GM18498 (cell line): ENCODE measurements around the gene GALNS.

Experiments
- ATAC-seq: cut with Tn5 transposase; IDR thresholded peaks from one replicate; pipeline ENCODE4 v1.9.1; 2021; ENCODE audit warnings: mild to moderate bottlenecking, moderate library complexity; ENCODE audit not compliant: unreplicated experiment

The GALNS gene

DNA sequence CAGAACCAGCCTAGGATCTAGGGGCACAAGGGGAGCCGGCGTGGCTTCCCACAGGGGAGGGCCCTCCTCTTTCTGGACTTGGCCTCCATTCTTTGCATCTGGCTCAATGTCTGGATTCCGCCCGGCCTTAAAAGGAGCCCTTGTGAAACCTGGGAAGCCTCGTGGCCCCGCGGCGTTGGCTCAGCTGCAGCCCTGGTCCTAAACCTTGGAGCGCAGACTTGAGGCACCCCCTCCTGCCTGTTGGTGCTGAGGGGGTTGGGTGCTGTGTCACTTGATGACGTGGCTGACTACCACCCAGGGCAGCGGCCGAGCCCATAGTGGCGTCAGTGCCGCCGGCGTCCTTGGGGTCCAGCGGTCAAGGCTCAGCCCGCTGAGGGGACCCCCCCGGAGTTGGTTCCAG, 4.6 kb upstream of the GALNS start:
- no peak for ATAC-seq

DNA sequence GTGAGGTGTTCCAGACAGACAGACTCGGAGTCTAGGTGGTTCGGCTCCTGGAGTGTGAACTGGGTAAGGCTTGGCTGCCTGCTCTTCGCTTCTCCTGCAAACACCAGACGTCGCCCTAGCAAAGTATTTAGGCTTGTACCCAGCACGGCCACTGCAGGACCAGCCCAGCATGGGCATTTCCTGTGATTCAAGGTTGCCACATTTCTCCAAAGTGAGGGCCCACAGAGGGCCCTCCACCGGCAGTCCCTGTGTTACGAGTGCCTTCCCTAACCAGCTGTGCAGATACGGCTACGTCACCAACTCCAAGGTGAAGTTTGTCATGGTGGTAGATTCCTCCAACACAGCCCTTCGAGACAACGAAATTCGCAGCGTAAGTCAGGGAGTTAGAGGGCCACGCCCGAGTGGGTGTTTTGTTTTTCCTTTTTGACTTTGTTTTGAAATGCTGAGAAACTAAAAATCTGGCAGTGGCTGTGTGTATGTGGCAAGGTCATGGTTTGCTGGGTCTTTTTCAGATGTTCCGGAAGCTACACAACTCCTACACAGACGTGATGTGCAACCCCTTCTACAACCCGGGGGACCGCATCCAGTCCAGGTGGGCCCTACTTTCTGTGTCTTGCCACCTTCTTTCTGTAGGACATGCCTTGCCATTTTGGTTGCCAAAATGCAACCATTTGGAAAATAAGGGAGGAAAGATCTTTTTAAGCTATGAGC, 2.8 kb upstream of the GALNS start:
- no peak for ATAC-seq

DNA sequence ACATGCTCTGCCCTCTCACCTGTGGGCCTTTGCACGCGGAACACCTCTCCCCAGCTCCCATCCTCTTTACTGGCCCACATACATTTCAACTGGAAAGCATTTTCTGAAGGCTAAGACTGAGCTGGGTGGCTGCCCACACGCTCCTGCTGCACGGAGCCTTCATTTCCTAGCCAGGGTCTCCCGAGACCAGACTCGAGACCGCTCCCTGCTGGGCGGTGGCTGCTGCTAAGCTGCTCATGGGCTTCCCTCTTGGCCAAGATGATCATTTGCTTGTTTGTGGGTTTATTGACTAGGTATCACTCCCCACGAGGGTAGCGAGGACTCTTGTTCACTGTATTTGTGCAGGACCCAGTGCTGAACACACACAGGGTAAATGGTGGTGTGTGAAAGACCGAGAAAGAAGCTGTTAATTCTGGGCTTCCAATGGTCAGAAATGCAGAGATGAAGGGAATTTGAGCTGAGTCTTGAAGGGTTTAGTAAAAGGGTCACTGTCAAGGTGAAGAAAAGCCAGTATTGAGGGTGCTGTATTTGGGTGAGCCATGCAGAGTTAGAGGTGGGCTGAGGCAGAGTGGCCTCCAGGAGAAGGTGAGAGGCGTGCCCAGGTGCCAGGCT, 1.1 kb upstream of the GALNS start:
- peak; percentile 43 for ATAC-seq

GRCh38 chr16:88856122-88856827, 472 bp downstream of the GALNS start:
- ATAC-seq: no peak

DNA sequence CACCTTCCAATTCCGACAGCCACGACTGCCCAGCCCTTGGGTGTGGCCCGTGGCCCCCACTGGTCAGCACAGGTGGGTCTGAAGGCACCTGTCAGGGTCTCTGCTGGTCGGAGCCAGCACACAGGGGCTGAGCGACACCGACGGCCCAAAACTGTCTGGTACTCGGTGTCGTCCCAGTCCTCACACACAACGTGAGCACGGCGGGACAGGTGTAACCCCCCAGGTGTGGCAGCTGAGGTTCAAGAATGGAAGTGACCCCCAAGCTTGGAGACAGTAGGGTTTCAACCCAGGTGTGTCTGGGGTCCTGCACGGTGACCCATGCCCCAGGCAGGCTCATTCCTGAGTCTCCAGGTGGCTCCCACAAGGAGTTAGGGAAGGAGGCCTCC, 1.0 kb downstream of the GALNS start:
- no peak for ATAC-seq

DNA sequence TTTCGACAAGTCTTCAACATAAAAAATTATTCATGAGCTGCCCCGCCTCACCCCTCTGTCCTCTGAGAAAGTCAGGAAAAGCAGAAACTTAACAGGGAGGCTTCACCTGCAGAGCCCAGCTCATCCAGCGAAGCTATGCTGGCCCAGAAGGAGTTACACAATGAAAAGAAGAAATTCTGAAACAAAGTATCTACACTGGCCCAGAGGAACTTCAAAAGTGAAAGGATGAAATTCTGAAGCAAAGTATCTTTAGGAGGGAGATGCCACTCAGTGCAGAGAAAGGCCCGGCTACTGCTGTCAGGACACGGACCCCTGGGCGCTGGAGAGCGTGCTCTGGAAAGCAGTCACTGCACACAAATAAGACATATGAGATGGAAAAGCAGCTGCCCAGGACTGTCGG, 1.6 kb downstream of the GALNS start:
- no peak for ATAC-seq

DNA sequence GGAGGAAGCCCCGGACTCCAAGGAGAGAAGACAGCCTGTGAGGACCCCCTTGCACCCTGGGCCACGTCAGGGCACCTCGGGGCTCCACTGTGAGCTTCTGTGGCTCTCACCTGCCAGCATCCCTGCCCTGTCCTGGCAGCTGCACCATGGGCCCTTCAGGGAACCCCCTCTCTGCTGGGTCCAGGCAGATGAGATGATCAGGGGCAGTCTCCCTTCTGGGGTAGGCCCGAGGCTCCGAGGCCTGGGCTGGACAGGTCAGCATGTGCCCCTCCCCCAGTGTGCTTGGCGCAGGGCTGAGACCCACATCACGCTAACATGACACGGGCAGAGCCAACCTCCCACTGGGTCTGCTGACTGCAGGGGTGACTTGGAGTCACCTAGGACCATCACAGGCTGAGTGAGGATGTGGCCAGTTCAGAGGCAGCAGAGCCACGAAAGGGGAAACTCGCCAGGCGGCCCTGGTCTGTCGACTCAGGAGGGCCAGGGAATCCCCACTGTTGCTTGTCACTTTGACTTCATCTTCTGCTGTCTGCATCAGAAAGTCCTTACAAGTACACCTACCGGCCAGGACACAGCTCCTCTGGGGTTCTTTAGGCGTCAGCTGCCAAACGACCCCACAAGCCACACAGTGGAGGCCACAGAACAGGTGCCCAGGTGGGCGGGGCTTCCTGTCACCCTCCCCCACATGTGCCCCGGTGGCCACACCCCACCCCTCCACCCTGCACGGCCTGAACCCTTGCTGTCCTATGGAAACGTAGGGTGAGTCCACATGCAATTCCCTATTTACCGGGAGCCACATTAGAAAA, 2.2 kb downstream of the GALNS start:
- no peak for ATAC-seq

DNA sequence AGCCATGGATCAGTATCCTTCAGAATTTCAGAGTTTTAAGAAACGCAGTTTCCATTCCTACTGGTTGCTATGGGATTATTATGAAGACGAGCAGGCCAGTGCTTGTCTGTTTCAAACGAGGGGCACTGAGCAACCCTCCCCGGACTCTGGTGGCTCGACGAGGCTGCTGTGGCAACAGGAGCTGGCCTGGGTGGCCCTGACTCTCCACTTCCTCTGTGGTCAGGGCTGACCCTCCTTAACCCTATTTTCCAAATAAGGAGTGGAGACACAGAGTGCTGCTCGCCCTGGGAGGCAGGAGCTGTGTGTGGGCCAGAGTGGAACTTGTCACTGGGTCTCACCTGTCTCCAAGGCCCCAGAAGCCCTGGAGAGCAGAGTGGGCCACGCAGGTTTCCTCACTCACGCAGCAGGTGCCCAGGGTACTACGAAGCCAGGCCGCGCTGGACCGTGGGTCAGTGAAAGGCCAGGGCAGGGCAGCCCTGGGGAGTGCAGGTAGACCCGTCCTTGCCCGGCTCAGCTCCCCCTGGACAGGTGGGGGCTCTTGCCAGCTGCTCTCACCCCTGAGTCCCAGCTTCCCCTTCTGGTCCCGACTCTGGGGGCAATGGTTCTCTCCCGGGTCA, 3.3 kb downstream of the GALNS start:
- no peak for ATAC-seq

GRCh38 chr16:88851616-88852015, 5.1 kb downstream of the GALNS start:
- no peak for ATAC-seq

DNA sequence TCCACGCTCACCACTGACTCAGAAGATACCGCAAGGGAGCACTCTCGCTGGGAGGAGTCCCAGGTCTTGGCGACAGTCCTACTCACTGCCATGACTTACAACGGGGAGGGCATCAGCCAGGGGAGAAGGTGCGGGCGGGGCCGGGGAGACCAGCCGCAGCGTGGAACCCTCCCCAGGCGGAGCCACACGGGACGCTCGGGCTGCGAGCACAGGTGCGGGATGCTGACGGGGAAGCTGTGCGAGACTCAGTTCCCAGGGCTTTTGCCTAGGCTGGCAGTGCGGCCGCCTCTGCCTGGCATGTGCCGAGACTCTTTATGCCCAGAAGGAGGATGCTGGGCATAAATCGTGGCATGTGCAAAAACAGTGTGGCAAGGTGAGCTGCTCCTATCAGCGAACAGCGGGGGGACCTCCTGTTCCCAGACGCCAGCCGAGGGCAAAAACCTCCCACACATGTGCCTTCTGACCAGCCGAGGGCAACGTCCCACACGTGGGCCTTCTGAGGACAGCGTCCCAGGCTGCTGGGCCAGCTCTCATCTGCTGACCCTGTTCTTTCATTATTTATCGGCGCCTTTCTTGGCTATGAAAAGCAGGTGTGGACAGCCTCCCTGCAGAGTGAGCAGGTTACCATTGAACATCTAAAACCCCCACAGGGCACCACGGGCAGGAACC, 6.1 kb downstream of the GALNS start:
- no peak for ATAC-seq

DNA sequence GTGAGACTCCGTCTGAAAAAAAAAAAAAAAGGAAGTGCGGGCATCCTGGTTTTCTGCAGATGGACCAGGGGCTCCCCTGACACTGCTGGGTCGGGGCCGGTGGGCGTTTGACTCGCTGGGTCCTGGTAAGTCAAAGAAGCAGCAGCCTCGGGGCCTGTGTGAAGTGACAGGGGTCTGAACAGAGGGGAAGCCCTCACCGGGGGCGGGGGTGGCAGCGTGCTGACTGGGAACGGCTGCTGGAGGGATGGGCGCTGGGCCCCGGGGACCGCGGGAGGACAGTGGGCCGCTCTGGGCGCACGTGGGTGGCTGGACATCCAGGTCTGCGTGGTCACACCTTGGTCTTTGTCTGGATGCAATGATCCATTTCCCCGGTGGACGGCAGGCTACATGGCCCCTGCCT, 8.2 kb downstream of the GALNS start:
- no peak for ATAC-seq

DNA sequence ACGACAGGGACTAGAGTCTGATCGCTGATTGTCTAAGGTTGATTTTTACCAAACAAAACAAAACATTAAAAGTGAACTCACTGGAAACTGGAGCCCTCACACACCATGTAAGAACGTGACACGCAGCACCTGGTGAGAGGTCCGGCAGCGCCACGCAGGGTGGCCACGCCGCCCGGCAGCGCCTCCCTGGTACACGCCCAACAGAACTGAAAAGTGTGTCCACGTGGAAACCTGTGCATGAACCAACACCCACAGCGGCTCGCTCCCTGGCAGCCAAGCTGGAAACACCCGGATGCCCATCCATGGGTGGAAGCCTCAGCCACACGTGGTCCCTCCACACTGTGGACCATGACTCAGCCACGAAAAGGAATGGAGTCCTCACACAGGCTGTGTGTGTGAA, 9.1 kb downstream of the GALNS start:
- no peak for ATAC-seq

DNA sequence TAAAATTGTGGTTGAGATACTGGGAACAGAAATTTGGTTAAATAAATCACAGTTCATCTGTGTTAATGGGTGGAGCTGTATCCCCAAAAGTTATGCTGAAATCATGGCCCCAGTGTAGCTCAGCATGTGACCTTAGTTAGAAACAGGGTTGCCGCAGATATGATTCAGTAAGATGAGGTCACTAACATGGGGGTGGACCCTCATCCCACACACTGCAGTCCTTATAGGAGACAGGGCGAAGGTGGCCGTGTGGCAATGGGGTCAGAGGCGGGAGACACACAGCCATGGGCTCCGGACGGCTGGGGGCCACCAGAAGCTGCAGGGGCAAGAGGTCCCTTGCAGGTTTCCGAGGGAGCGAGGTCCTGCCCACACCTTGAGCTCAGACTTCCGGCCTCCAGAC, 10.7 kb downstream of the GALNS start:
- no peak for ATAC-seq

DNA sequence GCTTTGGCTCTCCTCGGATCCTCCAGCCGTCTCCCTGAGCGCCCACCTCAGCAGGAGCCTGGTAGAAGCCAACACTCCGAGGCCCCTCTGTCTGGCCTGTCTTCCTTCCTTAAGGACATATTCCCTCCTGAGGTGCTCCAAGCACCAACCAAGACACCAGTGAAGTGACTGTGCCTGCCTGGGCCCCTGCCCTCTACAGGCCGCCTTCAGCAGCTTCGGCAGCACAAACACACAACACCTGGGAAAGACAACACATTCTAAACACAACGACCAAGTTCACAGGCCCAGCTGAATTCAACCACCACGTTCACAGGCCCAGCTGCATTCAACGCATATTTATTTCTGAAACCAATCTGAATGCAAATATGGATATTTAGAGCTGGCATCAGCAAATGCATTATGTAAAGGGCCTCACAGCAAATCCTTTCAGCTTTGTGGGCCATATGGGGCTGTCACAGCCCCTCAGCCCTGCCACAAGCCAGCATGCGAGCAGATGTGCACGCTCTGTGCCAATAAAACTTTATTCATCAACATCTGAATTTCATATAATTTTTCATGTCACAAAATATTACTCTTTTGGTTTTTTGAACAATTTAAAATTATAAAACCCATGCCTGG, 12.2 kb downstream of the GALNS start:
- no peak for ATAC-seq

DNA sequence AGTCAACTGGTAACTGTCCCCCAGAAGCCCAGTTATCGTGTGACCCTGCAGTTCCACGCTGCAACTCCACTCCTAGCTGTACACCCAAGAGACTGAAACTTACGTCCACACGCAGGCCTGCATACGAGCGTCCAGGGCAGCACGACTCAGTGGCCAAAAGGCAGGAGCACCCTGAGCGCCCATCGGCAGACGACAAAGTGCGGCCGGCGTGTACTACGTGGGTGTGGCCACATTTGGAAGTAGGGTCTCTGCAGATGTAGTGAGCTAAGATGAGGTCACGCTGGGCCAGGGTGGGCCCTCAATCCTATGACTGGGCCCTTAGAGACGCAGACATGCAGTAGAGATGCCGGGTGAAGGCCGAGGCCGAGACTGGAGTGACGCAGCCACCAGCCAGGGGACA, 13.5 kb downstream of the GALNS start:
- ATAC-seq: no peak

- no peak for ATAC-seq
Measured at GRCh38 chr16:88842806-88843205, 13.9 kb downstream of the GALNS start.

DNA sequence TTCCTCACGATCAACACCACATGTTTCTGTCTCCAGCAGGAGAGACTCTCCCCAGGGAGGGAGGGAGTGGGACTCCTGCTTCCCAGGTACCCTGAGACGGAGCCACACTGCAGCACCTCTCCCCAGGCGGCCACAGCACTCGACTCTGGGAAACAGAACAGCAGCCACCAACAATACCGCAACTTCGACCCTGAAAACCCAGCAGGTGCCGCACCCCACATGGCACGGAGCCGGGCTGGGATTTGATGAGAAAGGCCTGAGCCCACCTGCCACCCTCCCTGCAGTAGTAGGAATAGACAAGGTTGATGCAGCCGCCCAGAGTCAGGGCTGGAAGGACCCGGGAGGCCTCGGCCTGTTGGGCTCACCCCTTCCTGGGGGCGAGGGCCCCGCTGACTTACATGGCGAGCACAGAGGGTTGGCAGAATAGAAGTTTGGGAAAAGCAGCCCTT, 14.4 kb downstream of the GALNS start:
- ATAC-seq: no peak

- ATAC-seq: no peak
Measured at GRCh38 chr16:88841521-88842307, 15.0 kb downstream of the GALNS start.

DNA sequence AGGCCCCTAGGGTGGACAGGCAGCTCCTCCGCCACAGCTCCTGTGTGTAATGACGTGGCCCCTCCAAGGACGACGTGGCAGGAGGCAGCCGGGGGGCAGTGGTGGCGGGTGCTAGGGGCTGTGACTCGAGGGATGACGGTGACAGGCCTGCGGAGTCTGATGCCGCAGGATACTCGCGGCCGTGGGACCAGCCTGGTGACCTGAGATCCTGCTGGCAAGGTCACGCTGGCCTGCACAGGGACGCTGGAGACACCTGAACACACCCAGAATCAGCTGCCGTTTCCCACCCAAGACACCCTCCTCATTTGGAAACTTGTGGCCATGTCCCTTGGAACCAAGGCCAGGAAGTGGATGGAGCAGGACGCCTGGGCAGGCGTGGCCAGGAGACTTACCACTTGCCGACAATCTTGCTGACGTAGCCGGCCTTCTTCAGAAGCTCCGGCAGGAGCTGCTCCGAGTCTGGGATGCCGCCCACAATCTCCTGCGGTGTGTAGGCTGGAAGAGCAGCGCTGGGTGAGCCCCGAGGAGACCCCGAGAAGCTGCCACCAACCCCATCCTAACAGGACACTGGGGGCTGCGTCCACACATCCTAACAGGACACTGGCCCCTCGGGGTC, 16.0 kb downstream of the GALNS start:
- no peak for ATAC-seq
